GOT3 (cell line): ENCODE data around the gene NEK10.
"Not testable (repeated sequence)": the region's sequence is repeated elsewhere in the genome, so short reads cannot be mapped to it uniquely, and the experiment has no call there.

ENCODE experiments used
- DNase-seq: peaks from one replicate; lab custom pipeline; 2025; ENCODE audit warnings: mixed read lengths; lab: John Stamatoyannopoulos, UW

NEK10 gene

GRCh38 chr3:27317096-27317495 is 52.1 kb downstream of the NEK10 start:
- DNase-seq = no peak

GRCh38 chr3:27315003-27315402 is 54.2 kb downstream of the NEK10 start:
- DNase-seq = no peak

DNA sequence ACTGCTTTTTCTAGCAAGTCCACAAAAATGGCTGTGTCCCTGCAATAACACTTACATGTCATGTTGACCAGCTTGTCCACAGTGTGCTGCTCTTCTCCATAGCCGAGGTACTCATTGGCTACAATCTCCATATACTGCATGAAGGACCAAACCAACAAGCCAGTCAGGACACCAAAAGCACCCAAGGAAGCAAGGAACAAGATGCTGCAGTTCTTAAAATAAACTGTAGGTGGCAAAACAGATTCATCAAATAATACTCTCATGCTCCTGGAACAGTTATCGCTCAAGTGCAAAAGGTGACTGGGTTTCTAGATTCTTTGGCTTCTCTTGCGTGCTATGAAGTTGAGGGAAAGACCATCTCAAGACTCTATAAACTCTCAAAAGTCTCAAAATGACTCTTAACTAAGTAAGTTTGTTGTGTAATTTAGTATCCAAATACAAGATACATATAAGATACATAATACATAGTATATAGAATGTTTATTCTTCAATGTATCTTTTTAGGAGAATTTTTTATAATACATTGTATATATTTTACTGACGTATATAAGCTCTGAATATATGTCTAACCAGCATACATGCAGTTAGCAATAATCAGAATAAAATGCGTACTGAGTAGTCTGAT is 57.0 kb downstream of the NEK10 start:
- DNase-seq = no peak

DNA sequence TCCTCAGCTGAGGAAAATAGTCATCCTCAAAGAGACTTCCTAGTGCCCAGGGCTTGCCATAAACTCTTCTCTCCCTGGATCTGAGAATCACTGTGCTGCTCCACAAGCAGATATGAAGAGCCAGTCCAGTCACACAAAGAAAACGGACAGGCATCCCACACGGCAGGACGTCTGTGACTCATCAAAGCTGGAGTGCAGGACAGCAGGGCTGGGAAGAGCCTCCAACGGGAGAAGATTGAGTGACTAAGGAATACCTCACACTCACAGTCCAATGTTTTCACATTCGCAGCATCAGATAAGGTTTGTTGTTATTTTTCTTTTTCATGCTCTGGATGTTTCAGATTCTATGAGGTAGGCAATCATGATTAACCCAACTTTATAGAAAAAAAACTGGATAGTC is 57.8 kb downstream of the NEK10 start:
- peak; percentile 41 for DNase-seq

DNA sequence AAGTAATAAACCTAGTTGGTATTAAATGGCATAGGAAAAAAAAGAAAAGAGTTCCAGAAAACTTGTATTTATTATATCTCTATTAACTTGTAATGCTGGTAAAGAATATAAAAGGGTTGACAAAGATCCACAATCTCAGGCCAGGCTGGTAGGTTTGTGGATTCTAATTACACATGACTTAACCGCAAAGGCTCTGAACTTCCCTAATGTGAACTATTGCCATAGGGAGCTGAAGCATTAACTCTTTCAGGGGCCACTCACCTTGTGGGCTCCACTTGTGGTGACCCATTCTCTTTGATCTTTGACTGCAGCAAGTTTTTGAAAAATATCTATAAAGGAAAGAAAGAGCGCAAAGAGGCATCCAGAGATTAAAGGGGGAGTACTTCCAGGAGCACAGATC is 58.5 kb downstream of the NEK10 start:
- DNase-seq = no peak

DNA sequence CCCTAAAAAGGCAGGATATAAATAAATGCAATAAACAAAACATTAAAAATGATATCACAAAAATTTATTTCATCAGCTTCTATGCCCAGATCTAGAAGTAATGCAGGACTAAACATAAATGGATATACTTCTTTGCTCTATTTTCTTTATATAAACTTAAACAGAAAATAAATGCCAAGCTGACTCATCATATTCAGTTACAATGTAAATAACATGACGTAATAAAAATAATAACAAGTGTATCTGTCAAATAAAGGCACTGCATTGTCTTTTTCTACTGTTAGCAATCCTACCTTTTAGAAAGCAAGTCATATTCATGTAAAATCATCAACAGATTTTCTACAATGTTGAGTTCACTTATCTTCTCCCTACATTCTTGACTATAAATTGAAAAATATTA is 61.6 kb downstream of the NEK10 start:
- DNase-seq = no peak

GRCh38 chr3:27302891-27303290 is 66.3 kb downstream of the NEK10 start:
- DNase-seq = no peak

DNA sequence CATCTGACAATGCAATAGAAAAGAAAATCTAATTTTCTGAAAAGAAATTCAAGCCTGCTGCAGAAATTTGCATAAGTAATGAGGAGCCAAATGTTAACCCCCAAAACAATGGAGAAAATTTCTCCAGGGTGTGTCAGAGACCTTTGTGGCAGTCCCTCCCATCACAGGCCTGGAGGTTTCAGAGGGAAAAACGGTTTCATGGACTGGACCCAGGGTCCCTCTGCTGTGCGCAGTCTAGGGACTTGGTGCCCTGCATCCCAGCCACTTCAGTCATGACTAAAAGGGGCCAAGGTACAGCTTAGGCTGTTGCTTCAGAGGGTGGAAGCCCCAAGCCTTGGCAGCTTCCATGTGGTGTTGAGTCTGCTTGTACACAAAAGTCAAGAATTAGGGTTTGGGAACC is 70.2 kb downstream of the NEK10 start:
- DNase-seq = not testable (repeated sequence)

DNA sequence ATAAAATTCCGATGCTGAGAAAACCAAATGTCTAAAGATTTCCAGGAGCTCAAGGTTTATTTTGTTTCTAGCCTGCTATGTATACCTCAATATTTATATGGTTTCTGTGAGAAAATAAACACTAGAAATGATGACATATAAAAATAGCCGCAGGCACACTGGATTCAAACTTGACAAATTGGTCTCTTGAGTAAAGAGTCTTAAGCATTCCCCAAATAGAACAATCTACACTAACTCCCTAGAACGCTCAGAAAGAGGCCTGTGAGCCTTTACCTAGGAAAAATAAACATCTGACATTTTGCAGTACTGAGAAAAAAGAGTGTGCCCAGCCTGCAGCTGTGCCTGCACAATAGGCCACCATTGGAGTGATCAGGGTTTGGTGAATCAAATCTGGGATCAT is 75.2 kb downstream of the NEK10 start:
- no peak for DNase-seq

GRCh38 chr3:27290760-27291159 is 78.4 kb downstream of the NEK10 start:
- DNase-seq = no peak

DNA sequence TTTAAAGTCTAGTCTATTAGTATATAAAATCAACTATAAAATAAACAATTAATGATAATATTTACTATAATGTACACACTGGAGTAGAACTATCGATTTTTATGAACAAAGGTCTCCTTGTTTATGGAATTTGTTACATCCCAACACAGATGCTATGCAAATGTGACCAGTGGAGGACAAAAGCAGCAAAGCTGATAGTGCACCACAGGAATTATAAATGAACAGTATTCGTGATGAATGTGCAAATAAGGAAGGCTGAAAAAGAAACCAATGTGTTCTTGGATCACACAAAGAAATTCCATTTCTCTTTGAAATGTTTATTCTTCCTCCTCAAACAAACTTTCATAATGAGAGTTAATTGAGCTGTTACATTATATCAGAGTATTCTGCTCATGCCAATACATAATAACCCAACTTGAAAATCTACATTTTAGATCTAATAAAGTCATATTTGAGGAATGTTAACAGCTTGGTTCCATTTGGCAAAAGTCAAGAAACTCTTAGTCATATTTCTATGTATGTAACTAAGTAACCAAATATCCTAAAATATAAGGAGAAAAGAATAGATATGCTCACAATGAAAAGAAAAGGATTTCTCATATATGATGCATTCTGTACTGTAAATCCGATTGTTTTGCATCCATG is 79.3 kb downstream of the NEK10 start:
- no peak for DNase-seq

DNA sequence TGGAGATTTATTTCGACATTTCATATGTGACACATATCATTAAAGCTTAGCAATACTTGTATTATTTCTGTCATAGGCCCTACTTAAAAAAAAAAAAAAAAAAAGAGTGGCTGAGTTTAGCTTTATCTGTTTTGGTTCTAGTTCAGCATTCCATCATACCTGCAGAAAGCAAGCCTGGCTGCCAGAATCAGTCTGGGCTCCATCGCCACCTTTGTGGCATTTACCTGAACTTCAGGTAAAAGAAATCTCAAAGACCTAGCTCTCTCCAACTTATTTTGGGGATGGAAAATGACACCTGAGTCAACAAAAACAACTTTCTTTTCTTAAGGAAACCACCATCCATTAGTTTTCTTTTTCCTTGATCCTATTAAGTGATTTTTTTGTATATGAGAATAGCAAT is 82.1 kb downstream of the NEK10 start:
- DNase-seq = no peak

- DNase-seq = not testable (repeated sequence)
Measured at GRCh38 chr3:27286467-27286866, 82.7 kb downstream of the NEK10 start.

GRCh38 chr3:27285668-27286067 is 83.5 kb downstream of the NEK10 start:
- no peak for DNase-seq

GRCh38 chr3:27281671-27282150 is 87.5 kb downstream of the NEK10 start:
- DNase-seq = no peak

DNA sequence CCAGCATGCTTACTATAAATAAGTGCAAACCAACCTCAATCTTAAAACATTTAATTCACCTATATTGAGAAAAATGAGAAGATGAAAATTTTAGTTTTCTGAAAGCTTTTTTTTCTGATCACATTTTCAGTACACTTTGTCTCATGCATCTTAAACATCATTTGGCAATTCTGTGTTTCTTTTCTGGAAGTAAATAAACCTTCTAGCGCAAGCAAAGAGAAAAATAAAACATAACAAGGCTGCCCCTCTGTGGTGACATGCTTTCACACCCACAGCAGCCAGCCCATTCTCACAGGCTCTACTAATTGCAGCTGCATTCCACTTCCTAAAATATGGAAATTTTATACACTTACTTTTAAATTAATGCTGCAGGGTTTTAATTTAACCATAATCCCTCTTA is 90.1 kb downstream of the NEK10 start:
- no peak for DNase-seq

GRCh38 chr3:27278383-27279055 is 90.7 kb downstream of the NEK10 start:
- no peak for DNase-seq

GRCh38 chr3:27275441-27275990 is 93.7 kb downstream of the NEK10 start:
- no peak for DNase-seq

- no peak for DNase-seq
Measured at GRCh38 chr3:27271890-27272289, 97.3 kb downstream of the NEK10 start.

DNA sequence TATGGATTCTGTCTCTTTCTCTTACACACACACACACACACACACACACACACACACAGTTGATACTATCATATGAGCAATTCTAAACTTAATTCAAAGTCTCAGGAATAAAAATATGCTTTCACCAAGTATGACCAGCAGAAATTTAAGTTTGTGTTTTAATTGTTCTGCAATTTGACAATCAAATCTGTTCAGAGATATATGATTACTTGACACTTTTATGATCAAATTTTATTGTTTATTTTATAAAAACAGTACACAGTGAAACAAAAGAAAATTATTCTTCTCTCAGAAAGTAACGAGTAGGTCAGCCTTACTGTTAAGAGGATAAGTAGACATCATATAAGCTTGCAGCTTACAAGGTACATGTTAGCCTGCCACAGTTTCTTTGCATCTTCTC is 114.3 kb downstream of the NEK10 start:
- no peak for DNase-seq

DNA sequence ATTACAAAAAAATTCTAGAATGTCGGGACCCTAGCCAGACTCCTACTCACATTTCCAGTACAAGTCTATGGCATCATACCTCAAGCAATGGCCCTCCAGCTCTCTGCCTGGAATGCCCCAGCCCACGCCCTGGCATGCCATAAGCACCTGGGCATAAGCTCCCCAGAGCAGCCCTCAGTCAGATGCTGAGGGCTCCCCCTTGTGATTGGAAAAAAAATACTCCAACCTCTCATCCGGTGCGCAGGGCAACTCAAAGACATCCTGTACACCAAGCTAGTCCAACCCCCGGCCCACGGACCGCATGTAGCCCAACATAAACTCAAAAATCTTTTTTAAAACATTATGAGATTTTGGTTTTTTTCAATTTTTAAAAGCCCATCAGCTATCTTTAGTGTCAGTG is 115.4 kb downstream of the NEK10 start:
- no peak for DNase-seq

DNA sequence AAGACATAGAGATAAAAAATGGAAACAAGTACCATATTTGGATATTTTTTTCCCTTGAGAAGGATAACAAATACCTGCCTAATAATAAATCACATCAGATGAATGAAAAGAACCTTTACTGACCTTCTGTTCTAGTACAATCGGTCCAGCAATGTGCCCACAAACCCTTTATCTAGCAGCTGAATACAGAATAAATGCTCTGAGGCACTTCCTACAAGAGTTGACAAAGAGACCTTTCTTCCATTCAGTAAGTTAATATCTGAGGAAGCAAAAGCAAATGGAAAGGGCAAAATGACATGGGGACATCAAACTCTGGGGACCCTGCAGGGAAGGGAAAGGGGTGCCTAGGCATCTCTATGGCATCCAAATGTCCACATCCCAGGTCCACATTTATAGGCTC is 115.8 kb downstream of the NEK10 start:
- no peak for DNase-seq

GRCh38 chr3:27252646-27253045 is 116.5 kb downstream of the NEK10 start:
- DNase-seq = no peak
